ENCODE measurements around the gene POLR2L. TPM values are rescaled to one million over a fixed set of nuclear protein-coding genes. Genes with fewer than 3 reads are reported as not detected.

POLR2L gene
- total RNA-seq, 1 donor from 2014 or later: 127 TPM

DNA sequence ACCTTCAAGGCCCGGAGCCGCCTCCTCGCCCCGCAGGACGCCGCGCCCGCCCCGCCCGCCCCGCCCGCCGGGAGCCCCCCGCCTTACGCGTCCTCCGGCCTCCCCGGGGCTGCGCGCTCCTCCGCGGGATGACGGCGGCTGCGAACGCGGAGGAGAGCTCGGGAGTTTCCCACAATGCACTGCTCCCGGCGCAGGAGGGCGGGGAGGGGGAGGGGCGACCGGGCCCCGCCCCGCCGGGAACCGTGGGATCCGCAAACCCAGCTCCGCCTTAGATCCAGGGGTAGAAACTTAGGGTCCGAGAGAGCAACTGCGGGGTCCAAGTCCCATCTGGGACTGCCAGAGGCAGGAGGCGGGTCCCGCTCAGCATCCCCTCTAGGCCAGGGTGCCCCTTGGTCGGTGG, 52.4 kb downstream of the POLR2L start, which contains the start of gene CEND1:
TSS of gene CEND1 (minus strand) at position 148 of the 400 bp plus-strand sequence. CDS start 1,514 bp downstream, outside the sequence.
- Histone ChIP-seq H3K27ac (no peak within 1 kb of the TSS), H3K9me3 (no peaks in the 10 kb centered on the region), H3K4me3 (no peak within 1 kb of the TSS), H3K4me1 (peaks cover 6% of the 10 kb centered on the region), H3K27me3 (ENCODE audit: low read depth) (peaks cover 18% of the 10 kb centered on the region), H3K36me3 (peaks cover 20% of the 10 kb centered on the region)
- no peak for DNase-seq
- intact Hi-C loops (cut with DNase I): no loop called here
- ATAC-seq: no peak
- TF ChIP-seq, protein P1, sequence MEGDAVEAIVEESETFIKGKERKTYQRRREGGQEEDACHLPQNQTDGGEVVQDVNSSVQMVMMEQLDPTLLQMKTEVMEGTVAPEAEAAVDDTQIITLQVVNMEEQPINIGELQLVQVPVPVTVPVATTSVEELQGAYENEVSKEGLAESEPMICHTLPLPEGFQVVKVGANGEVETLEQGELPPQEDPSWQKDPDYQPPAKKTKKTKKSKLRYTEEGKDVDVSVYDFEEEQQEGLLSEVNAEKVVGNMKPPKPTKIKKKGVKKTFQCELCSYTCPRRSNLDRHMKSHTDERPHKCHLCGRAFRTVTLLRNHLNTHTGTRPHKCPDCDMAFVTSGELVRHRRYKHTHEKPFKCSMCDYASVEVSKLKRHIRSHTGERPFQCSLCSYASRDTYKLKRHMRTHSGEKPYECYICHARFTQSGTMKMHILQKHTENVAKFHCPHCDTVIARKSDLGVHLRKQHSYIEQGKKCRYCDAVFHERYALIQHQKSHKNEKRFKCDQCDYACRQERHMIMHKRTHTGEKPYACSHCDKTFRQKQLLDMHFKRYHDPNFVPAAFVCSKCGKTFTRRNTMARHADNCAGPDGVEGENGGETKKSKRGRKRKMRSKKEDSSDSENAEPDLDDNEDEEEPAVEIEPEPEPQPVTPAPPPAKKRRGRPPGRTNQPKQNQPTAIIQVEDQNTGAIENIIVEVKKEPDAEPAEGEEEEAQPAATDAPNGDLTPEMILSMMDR (IDR thresholded peaks at IDR 0.05): no peak

Other genes starting within 250 kb of the POLR2L start
- gene IRF7, start 226.6 kb downstream of the POLR2L start, total RNA-seq: 84.8 TPM
- not detected for gene CDHR5, start 217.6 kb downstream of the POLR2L start, total RNA-seq
- not detected for gene SCT, start 215.3 kb downstream of the POLR2L start, total RNA-seq
- 1.3 TPM for gene DRD4, start 205.3 kb downstream of the POLR2L start, total RNA-seq
- gene DEAF1, start 147.3 kb downstream of the POLR2L start, total RNA-seq: 32.0 TPM
- gene TMEM80, start 146.7 kb downstream of the POLR2L start, total RNA-seq: 33.9 TPM
- gene EPS8L2, start 136.3 kb downstream of the POLR2L start, total RNA-seq: 156 TPM
- 218 TPM for gene TALDO1, start 95.1 kb downstream of the POLR2L start, total RNA-seq
- 46.7 TPM for gene GATD1, start 65.0 kb downstream of the POLR2L start, total RNA-seq
- not detected for gene CEND1, start 52.4 kb downstream of the POLR2L start, total RNA-seq
- 18.2 TPM for gene SLC25A22, start 44.2 kb downstream of the POLR2L start, total RNA-seq
- 12.6 TPM for gene PIDD1, start 37.3 kb downstream of the POLR2L start, total RNA-seq
- gene RPLP2, start 32.6 kb downstream of the POLR2L start, total RNA-seq: 1,518 TPM
- gene PNPLA2, start 23.6 kb downstream of the POLR2L start, total RNA-seq: 137 TPM
- 43.6 TPM for gene CRACR2B, start 14.6 kb downstream of the POLR2L start, total RNA-seq
- gene CD151, start 9.6 kb downstream of the POLR2L start, total RNA-seq: 387 TPM
- 140 TPM for gene TSPAN4, start 323 bp upstream of the POLR2L start, total RNA-seq
- 65.0 TPM for gene CHID1, start 68.3 kb upstream of the POLR2L start, total RNA-seq
- gene AP2A2, start 83.3 kb upstream of the POLR2L start, total RNA-seq: 130 TPM
- gene MUC6, start 194.2 kb upstream of the POLR2L start, total RNA-seq: 0.09 TPM
- gene MUC2, start 232.3 kb upstream of the POLR2L start, total RNA-seq: not detected

All from lower lobe of right lung (tissue), 2 donors.